HCEC 1CT (cell line): ENCODE results near the gene DAB1.

Experiments used
- DNase-seq: peaks from one replicate; pipeline ENCODE4 v3.0.0-alpha.2; 2017

The DAB1 gene

GRCh38 chr1:57311411-57311810 lies 112.4 kb downstream of the DAB1 start:
- DNase-seq = no peak

- DNase-seq = no peak
Observed at GRCh38 chr1:57311006-57311405, 112.9 kb downstream of the DAB1 start.

GRCh38 chr1:57309630-57310029 lies 114.2 kb downstream of the DAB1 start:
- no peak for DNase-seq

- DNase-seq = no peak
Observed at GRCh38 chr1:57307392-57308170, 116.3 kb downstream of the DAB1 start.

GRCh38 chr1:57304591-57304990 lies 119.3 kb downstream of the DAB1 start:
- no peak for DNase-seq

- DNase-seq = no peak
Observed at GRCh38 chr1:57302812-57303596, 120.9 kb downstream of the DAB1 start.

- no peak for DNase-seq
Observed at GRCh38 chr1:57300186-57300585, 123.7 kb downstream of the DAB1 start.

GRCh38 chr1:57296726-57297250 lies 127.1 kb downstream of the DAB1 start:
- DNase-seq = no peak

GRCh38 chr1:57295326-57295725 lies 128.5 kb downstream of the DAB1 start:
- no peak for DNase-seq

- DNase-seq = no peak
Observed at GRCh38 chr1:57294177-57294576, 129.7 kb downstream of the DAB1 start.

- DNase-seq = no peak
Observed at GRCh38 chr1:57293214-57293613, 130.6 kb downstream of the DAB1 start.

GRCh38 chr1:57289781-57290180 lies 134.1 kb downstream of the DAB1 start:
- DNase-seq = no peak

- no peak for DNase-seq
Observed at GRCh38 chr1:57285992-57286391, 137.9 kb downstream of the DAB1 start.

- no peak for DNase-seq
Observed at GRCh38 chr1:57282411-57282810, 141.4 kb downstream of the DAB1 start.

GRCh38 chr1:57281324-57281723 lies 142.5 kb downstream of the DAB1 start:
- no peak for DNase-seq

GRCh38 chr1:57279909-57280666 lies 143.8 kb downstream of the DAB1 start:
- no peak for DNase-seq

- DNase-seq = no peak
Observed at GRCh38 chr1:57278558-57278957, 145.3 kb downstream of the DAB1 start.

GRCh38 chr1:57277681-57278080 lies 146.2 kb downstream of the DAB1 start:
- DNase-seq = no peak

- no peak for DNase-seq
Observed at GRCh38 chr1:57276918-57277317, 146.9 kb downstream of the DAB1 start.

- no peak for DNase-seq
Observed at GRCh38 chr1:57272601-57273000, 151.3 kb downstream of the DAB1 start.

- no peak for DNase-seq
Observed at GRCh38 chr1:57272150-57272549, 151.7 kb downstream of the DAB1 start.

- no peak for DNase-seq
Observed at GRCh38 chr1:57270927-57271698, 152.7 kb downstream of the DAB1 start.
